Esophagus squamous epithelium (tissue), 4 donors: ENCODE data around the gene FSIP2.

Experiments used
- CTCF ChIP-seq, 6 experiments: fragments of 450-650 bp in 4 of 6; fragments of 200-600 bp in 2 of 6; sonication (generic) in 2 of 6; IDR thresholded peaks; one replicate each; pipeline ENCODE4 v1.5.1; 2016 to 2019; ENCODE audit warnings: antibody characterized with exemption in 6 of 6, mild to moderate bottlenecking in 4 of 6, moderate library complexity in 4 of 6
- POLR2A ChIP-seq, 4 donors: fragments of 450-650 bp; IDR thresholded peaks; one replicate each; pipeline ENCODE4 v1.6.1; 2017; ENCODE audit warnings: antibody characterized with exemption in 4 of 4, mild to moderate bottlenecking in 4 of 4, moderate library complexity in 3 of 4

DNA sequence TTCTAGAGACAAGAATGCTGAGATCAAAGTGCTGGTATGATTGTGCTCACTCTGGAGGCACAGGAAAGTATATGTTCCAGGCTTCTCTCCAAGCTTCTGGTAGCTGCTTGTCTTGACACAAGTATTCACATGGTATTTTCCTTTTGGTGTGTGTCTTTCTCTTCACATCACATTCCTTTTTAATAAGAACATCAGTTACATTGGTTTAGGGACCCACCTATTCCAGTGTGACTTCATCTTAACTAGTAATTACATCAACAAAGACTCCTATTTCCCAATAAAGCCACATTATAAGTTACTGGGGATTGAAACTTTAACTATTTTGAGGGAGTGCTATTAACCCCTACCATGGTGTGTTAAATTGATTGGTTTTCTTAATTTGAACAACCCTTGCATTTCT is 119.1 kb downstream of the FSIP2 start:
- TF ChIP-seq CTCF (IDR thresholded peaks at IDR 0.05), result no peak
- TF ChIP-seq POLR2A (IDR thresholded peaks at IDR 0.05), result no peak
